Embryonic facial prominence (tissue), 1 donor: Measurements from ENCODE around the gene APCDD1.
"Not testable (repeated sequence)": the region's sequence is repeated elsewhere in the genome, so short reads cannot be mapped to it uniquely, and the experiment has no call there.

Source experiments
- DNase-seq: peaks from one replicate; pipeline ENCODE4 v3.0.0-alpha.2; 2016; ENCODE audit errors: extremely low spot score

The APCDD1 gene

GRCh38 chr18:10525697-10526560 is 71.5 kb downstream of the APCDD1 start, which contains the start of gene NAPG:
Gene NAPG, plus strand, starts transcription at chr18:10526027. Its CDS starts 76 bp downstream, at chr18:10526103.
- peak; percentile 87 for DNase-seq

DNA sequence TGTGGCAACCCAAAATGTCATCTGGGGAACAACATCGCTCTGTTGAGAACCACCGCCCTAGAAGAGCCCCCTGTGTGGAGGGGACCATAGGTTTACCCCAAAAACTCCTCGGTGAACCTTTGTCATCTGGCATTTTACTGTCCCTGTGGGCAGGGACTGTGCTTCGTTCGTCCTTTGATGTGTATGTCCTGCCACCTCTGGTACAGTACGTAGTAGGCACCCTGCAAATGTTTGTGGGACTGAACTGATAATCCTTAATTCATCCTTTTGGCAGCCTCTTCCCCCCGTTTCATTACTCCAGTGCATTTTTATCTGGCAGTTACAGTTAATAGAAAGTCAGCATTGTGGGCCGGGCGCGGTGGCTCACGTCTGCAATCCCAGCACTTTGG is 72.1 kb downstream of the APCDD1 start:
- DNase-seq = no peak

DNA sequence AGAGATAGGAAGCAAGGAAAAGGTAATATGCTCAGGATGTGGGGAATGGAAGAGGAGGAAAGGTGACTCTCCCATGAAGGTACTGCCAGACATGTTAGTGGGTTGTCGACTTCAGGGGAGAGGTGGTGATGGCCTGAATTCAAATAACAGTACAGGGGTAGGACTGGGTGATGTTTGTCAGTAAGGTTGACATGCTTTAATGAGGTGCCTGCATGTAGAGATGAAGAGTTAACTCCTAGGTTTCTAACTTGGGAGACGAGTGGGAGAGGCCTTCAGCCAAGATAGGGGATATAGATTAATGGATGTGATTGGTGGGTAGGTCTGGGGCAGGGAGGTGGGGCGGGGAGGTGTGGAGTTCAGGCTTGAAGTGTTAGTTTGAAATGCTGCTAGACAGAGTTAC is 74.0 kb downstream of the APCDD1 start:
- no peak for DNase-seq

GRCh38 chr18:10530002-10530401 is 75.6 kb downstream of the APCDD1 start:
- DNase-seq = no peak

GRCh38 chr18:10530852-10531251 is 76.4 kb downstream of the APCDD1 start:
- DNase-seq = no peak

GRCh38 chr18:10533111-10533510 is 78.7 kb downstream of the APCDD1 start:
- no peak for DNase-seq

GRCh38 chr18:10536280-10536679 is 81.8 kb downstream of the APCDD1 start:
- no peak for DNase-seq

DNA sequence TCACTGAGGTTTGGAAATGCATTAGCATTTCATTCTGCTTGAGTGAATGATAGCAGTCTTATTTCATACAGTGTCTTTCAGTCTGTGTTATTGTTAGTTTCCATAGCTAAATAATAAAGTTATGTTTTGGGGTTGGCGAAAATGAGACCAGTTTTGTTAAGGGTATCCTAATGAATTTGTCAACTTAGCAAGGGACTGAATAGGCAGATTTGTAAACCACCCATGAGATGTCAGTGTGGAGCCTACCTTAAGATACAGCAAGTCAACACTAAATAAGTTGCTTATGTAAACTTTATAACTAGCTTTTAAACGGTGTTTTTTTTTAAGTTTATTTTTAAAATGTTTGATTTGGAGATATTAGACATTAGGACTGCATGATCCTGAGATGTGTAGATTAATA is 83.3 kb downstream of the APCDD1 start:
- DNase-seq = no peak

DNA sequence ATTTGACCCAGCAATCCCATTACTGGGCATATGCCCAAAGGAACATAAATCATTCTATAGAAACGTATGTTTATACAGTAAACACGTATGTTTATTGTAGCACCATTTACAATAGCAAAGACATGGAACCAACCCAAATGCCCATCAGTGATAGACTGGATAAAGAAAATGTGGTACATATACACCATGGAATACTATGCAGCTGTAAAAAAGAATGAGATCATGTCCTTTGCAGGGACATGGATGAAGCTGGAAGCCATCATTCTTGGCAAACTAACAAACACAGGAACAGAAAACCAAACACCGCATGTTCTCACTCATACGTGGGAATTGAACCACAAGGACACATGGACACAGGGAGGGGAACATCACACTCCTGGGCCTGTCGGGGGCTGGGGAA is 84.7 kb downstream of the APCDD1 start:
- not testable (repeated sequence) for DNase-seq
